Glomerular visceral epithelial cell (primary cell): ENCODE measurements around the gene LAMA2.
"Not testable (repeated sequence)": the region's sequence is repeated elsewhere in the genome, so short reads cannot be mapped to it uniquely, and the experiment has no call there.

Experiments used
- DNase-seq: peaks from one replicate; pipeline ENCODE4 v3.0.0-alpha.2; 2016; ENCODE audit errors: extremely low spot score

LAMA2 gene

GRCh38 chr6:129115471-129115870, 232.5 kb downstream of the LAMA2 start:
- DNase-seq = no peak

- DNase-seq = no peak
These were observed 234.4 kb downstream of the LAMA2 start for GRCh38 chr6:129117355-129117754.

- peak; percentile 48 for DNase-seq
These were observed 238.1 kb downstream of the LAMA2 start for GRCh38 chr6:129120856-129121638.

- no peak for DNase-seq
These were observed 241.4 kb downstream of the LAMA2 start for GRCh38 chr6:129124347-129124746.

- DNase-seq = peak; percentile 33
These were observed 247.2 kb downstream of the LAMA2 start for GRCh38 chr6:129130106-129130505.

- no peak for DNase-seq
These were observed 248.2 kb downstream of the LAMA2 start for GRCh38 chr6:129130959-129131681.

- no peak for DNase-seq
These were observed 250.8 kb downstream of the LAMA2 start for GRCh38 chr6:129133770-129134192.

GRCh38 chr6:129134535-129134934, 251.6 kb downstream of the LAMA2 start:
- DNase-seq = no peak

GRCh38 chr6:129135451-129135850, 252.5 kb downstream of the LAMA2 start:
- DNase-seq = no peak

- peak; percentile 62 for DNase-seq
These were observed 253.8 kb downstream of the LAMA2 start for GRCh38 chr6:129136751-129137150.

GRCh38 chr6:129138739-129139405, 255.9 kb downstream of the LAMA2 start:
- DNase-seq = no peak

- DNase-seq = no peak
These were observed 257.6 kb downstream of the LAMA2 start for GRCh38 chr6:129140526-129140925.

- no peak for DNase-seq
These were observed 258.6 kb downstream of the LAMA2 start for GRCh38 chr6:129141499-129141898.

- DNase-seq = no peak
These were observed 264.0 kb downstream of the LAMA2 start for GRCh38 chr6:129146902-129147301.

- no peak for DNase-seq
These were observed 267.6 kb downstream of the LAMA2 start for GRCh38 chr6:129150507-129150906.

- DNase-seq = no peak
These were observed 270.3 kb downstream of the LAMA2 start for GRCh38 chr6:129153257-129153656.

- not testable (repeated sequence) for DNase-seq
These were observed 276.3 kb downstream of the LAMA2 start for GRCh38 chr6:129159242-129159641.

- DNase-seq = no peak
These were observed 279.7 kb downstream of the LAMA2 start for GRCh38 chr6:129162605-129163004.

- no peak for DNase-seq
These were observed 280.6 kb downstream of the LAMA2 start for GRCh38 chr6:129163551-129163950.

- DNase-seq = no peak
These were observed 281.1 kb downstream of the LAMA2 start for GRCh38 chr6:129164032-129164431.

- not testable (repeated sequence) for DNase-seq
These were observed 289.5 kb downstream of the LAMA2 start for GRCh38 chr6:129172279-129172995.

GRCh38 chr6:129175066-129175465, 292.1 kb downstream of the LAMA2 start:
- DNase-seq = no peak
